ENCODE results near the gene KCNQ1OT1.

KCNQ1OT1 gene

GRCh38 chr11:2594267-2594666 lies 105.5 kb downstream of the KCNQ1OT1 start:
- DNase-seq (ENCODE audit: low spot score) = no peak

DNA sequence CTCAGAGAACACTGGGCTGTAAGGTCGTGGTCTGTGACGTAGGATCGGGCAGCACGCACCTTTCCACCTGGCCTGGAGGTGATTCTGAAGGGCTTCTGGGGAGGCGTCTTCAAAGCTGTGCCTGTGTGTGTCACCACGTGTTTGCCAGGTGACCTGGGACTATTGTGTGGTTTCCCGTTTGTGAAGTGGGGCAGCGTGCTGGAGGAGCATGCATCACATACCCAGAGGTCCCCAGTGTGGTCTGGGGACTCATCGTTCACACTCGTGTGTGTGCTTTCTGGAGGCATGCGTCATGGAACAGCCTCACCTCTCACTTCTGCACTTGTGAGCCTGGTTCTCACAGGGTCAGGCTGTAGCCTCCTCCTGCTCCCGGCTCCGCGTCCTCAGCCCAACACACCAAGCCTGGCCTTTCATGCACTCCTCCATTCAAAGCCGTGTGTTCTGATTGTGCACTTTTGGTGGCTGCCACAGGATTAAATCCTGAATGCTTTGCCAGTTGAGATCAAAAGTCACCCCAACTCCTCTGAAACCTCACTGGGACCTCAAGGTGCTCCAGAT lies 106.3 kb downstream of the KCNQ1OT1 start:
- peak; percentile 8 for DNase-seq (ENCODE audit: low spot score)

DNA sequence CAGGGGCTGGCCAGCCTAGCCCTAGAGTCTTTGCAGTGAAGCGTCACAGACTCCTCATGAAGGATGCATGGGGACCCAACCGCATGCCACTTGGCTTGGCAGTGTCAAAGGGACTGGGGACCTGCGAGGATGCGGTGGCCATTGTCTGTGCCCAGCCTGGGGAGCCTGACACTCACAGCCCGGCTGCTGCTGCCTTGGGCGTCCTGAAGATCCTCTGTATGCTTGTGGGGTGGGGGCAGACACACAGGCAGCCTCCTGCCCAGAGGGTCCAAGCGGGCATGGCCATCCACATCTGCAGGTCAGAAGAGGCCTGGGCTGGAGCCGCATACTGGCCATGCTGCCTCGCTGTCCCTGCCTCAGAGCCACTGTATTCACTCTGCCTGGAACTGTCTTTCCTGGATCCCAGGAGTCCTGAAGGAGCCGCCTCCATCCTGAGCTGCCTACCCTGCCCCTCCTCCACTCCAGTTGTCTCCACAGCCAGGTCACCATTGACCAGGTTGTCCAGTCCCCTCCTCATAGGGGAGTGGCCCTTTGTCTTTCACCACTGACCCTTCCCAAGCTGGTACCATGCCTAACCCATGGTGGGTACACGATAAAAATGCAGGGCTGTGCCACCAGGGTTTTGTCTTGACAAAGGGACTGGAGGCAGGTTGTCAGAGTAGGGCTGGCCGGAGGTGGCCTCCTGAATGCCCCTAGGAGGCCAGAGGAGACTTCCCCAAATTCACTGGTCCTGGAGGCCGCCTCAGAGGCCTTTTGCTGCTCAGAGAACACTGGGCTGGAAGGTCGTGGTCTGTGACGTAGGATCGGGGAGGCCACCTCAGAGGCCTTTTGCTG lies 107.0 kb downstream of the KCNQ1OT1 start:
- peak; percentile 14 for DNase-seq (ENCODE audit: low spot score)

DNA sequence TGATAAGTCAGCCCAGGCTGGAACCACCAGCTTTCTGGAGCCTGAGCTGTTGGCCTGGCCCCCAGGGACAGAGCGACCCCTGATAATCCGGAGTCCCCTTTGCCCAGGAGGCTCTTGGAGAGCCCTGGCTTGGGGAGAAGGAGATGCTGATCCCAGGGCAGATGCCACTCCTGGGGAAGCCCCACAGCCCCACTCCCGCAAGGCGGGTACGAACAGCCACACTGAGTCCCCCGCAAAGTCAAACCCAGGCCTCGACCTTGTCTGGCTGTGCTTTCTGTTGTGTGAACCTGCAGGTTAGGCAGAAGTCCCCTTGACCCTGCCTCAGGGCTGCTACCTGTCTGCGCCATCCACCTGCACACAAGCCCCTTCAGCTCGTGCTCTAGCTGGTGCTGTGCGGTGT lies 108.0 kb downstream of the KCNQ1OT1 start:
- peak; percentile 20 for DNase-seq (ENCODE audit: low spot score)

- peak; percentile 20 for DNase-seq (ENCODE audit: low spot score)
Measured at GRCh38 chr11:2590965-2591754, 108.6 kb downstream of the KCNQ1OT1 start.

- peak; percentile 10 for DNase-seq (ENCODE audit: low spot score)
Measured at GRCh38 chr11:2590131-2590964, 109.4 kb downstream of the KCNQ1OT1 start.

- DNase-seq (ENCODE audit: low spot score) = peak; percentile 14
Measured at GRCh38 chr11:2589538-2589934, 110.3 kb downstream of the KCNQ1OT1 start.

DNA sequence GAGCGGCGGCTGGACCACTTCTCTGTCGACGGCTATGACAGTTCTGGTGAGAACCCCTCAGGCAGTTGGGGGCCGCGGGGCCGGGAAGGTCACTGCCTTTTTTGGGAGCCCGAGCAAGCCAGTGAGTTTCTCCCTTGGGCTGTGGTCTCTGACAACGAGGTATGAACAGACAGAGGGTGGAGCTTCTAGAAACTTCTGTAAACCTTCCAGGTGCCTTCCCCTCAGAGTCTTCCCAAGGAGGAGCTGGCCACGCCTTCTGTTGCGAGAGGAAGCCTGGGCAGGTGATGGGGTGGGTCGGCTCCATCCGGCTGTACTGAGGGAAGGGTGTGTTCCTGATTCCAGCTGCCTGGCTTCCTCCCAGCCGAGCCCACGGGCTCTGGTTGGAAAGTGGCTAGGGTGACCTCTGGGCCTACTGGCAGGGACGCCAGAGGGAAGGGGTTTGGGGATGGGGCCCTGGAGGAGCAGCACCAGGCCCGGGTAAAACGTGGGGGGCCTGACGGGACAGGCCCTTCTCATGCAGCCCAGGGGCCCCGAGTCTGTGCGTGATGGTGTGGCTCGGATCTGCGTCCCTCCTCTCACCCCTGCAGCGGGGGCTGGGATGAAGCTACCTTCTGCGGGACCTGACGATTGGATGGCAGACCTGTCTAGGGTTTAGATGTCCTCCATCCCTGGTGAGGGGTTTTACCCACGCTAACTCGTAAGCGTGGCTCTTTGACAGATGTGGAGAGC lies 110.8 kb downstream of the KCNQ1OT1 start:
- DNase-seq (ENCODE audit: low spot score) = peak; percentile 14

GRCh38 chr11:2587976-2588748 lies 111.6 kb downstream of the KCNQ1OT1 start:
- peak; percentile 14 for DNase-seq (ENCODE audit: low spot score)

GRCh38 chr11:2587132-2587930 lies 112.5 kb downstream of the KCNQ1OT1 start:
- peak; percentile 13 for DNase-seq (ENCODE audit: low spot score)

DNA sequence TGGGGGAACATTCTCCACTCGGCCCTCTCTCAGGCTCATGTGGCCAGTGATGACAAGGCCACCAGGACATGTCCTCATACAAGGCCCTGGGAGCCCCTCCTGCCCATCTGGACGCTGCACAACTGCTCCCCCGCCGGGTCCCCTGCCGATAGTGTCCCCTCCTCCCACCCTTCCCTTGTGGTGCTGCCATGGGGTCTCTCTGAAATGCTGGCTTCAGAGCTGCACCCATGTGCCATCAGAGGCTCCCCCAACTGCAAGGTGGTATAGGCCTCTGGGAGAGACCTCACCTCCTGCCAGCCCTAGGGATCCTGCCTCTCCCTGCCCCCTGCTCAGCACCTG lies 113.0 kb downstream of the KCNQ1OT1 start:
- DNase-seq (ENCODE audit: low spot score) = peak; percentile 12

DNA sequence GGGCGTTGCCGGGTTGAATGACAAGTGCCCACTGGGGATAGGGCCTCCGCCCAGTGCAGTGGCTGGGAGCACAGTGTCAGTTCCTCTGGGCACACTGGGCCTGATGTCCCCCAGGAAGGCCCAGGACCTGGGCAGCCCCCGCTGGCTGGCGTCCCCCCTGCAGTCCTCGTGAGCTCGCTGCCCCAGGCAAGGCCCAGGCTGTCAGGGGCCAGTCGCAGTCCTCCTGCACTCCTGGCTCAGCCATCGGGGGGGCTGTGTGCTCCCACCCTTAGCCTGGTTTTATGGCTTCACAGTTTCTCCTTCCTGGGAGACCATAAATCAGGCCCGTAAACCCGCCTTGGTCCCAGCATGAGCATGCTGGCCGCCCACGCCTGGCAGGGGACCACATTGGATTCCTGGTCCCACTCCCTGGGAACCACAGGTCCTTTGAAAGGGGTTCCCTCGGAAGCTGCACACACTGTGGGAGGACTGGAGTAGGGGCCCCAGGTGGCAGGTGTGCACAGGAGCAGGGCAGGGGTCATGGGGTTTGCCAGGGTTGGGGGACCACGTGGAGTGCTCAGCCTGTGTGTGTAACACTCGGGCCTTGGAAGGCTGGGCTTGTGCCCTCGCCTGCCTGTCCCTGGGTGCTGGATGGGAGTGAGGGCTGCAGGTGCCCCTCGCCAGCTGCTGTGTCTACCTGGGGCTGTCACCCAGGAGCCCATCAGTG lies 113.6 kb downstream of the KCNQ1OT1 start:
- DNase-seq (ENCODE audit: low spot score) = peak; percentile 11

DNA sequence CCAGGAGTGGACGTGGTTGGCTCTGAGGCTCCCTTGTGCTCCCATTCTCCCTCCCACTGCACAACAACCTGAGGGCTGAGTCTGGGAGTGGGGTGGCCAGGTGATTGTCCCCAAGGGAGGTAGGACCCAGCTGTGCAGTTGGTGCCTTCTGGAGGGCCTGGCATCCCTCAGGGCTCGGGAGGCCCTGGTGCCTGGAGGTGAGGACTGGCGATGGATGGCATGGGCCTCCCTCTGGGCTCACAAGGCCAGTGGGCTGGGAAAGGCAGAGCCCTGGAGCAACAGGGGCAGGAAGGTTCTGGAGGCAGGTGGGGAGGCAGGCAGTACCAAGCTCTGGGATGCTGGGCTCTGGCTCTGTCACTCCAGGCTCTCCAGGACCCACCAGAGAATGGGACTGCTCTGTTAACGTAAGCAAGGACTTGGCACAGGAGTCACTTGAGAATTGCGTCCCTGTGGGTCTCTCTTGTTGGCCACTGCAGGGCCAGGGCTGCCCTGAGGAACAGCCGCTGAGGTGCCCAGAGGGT lies 114.2 kb downstream of the KCNQ1OT1 start:
- DNase-seq (ENCODE audit: low spot score) = peak; percentile 4

- DNase-seq (ENCODE audit: low spot score) = peak; percentile 15
Measured at GRCh38 chr11:2584812-2585565, 114.8 kb downstream of the KCNQ1OT1 start.

DNA sequence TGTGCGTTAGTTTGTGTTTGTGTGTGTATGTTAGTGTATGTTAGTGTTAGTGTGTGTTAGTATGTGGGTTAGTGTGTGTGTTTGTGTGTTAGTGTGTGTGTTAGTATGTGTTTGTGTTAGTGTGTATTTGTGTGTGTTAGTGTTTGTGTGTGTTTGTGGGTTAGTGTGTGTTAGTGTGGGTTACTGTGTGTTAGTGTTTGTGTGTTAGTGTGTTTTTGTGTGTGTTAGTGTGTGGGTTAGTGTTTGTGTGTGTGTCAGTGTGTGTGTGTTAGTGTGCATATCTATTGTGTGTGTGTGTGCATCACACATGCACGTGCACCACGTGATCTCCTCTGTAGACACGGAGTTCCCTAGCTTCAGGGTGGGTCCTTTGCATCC lies 115.4 kb downstream of the KCNQ1OT1 start:
- no peak for DNase-seq (ENCODE audit: low spot score)

GRCh38 chr11:2583605-2583958 lies 116.2 kb downstream of the KCNQ1OT1 start:
- DNase-seq (ENCODE audit: low spot score) = no peak

DNA sequence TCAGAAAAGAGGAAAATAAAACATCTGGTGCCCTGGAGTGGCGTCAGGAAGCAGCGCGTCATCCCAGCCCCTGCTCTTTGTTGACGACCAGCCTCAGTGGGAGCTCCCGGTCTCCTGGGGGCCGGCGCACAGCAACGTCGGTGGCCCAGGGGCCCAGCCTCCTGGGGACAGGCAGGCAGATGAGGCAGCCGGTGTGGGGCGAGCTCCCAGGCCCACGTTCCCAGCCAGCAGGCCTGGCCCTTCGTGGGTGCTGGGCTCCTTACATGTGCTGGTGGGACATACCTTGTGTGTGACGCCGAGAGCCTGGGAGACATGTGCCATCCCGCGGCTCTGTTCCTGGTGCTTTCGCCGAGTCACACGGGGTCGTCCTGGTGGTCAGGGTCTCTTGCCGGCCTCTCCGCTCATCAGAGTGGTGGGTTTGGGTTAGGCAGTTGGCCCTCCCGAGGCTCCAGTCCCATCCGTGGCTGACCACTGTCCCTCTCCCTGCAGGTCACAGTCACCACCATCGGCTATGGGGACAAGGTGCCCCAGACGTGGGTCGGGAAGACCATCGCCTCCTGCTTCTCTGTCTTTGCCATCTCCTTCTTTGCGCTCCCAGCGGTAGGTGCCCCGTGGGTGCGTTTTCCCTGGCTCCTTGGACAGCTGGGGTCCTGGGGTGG lies 116.7 kb downstream of the KCNQ1OT1 start:
- DNase-seq (ENCODE audit: low spot score) = peak; percentile 15
